PFSK-1 (cell line): Measurements from ENCODE around the gene CNDP2. TPM values are rescaled to one million over a fixed set of nuclear protein-coding genes. Genes with fewer than 3 reads are reported as not detected.

Experiments used
- FOXP2 ChIP-seq: optimal IDR thresholded peaks from 2 replicates; pipeline ENCODE3; 2011; ENCODE audit warnings: borderline replicate concordance, control low read depth, inconsistent platforms; ENCODE audit not compliant: insufficient read depth; ENCODE audit errors: extremely low read length, extremely low read depth
- POLR2AphosphoS5 ChIP-seq: IDR thresholded peaks from 2 replicates; pipeline ENCODE4 v1.6.1; 2012; ENCODE audit warnings: low read depth, mild to moderate bottlenecking, control low read depth, low read length, moderate library complexity
- SIN3A ChIP-seq: IDR thresholded peaks from 2 replicates; pipeline ENCODE4 v1.6.1; 2012; ENCODE audit warnings: mild to moderate bottlenecking, low read length, moderate library complexity, borderline replicate concordance; ENCODE audit not compliant: insufficient read depth
- TAF1 ChIP-seq: IDR thresholded peaks from 2 replicates; pipeline ENCODE4 v1.6.1; 2012; ENCODE audit warnings: low read length, control low read depth, borderline replicate concordance; ENCODE audit not compliant: insufficient read depth
- polyA plus RNA-seq: library from polyadenylated mRNA; unstranded; fragments of >200 nt; gene quantifications from one replicate; pipeline ENCODE4 v1.2.1, GENCODE V29; 2012; ENCODE audit warnings: low read depth, missing spikeins; ENCODE audit not compliant: insufficient read length
- TF ChIP-seq, protein P1 (sequence below), 2 experiments: IDR thresholded peaks; 2 replicates each; pipeline versions ENCODE4 v1.6.1 to v1.8.0; 2011 to 2012; ENCODE audit warnings: low read depth in 2 of 2, low read length in 2 of 2, control low read depth in 1 of 2, inconsistent platforms in 1 of 2, mild to moderate bottlenecking in 1 of 2, moderate library complexity in 1 of 2; ENCODE audit not compliant: insufficient read depth in 1 of 2

CNDP2 gene
- 78.5 TPM for polyA plus RNA-seq

DNA sequence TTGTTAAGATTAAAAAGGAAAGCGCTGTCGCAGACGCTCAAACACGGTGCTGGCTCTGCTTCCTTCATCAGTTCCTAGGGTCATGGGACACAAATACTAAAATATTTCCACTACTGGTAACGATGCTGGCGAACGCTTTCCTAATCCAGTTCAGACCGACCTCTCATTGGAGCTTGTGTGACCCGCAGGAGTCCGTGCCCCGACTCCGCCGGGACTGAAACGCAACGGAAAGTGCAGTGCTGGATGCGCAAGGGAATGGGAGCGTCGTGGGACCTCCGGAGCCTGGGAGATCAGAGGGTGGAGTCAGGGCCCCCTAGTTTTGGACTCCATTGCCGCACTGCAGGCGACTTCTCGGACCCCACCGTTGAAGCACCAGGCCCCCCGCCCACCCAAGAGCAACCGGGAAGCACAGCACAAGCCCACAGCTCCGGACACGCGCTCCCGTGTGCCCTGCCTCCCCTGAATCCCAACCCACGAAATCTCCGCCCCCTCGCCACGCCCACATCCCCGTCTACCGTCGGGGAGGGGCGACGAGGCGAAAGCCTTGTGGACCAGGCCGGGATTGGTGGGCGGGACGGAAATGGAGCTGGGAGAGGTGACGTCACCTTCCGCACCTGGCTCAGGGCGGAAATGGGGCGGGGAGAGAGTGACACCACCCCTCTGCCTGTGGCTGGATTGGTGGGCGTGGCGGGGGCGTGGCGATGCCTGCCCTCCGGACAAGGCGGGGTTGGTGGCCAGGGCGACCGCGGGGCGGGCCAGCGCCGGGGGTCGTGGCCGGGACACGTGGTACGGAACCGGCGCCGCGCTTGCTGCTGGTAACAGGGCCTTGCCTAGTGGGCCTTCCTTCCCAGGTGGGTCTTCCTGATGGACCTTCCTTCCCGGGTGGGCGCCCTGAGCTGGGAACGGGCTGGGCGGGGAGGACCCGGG lies at the start of gene CNDP2:
Gene CNDP2 (plus strand): TSS at position 783 of the 927 bp plus-strand sequence. CDS start 3,611 bp downstream, outside the sequence.
- TF ChIP-seq TAF1 = no peak
- peak; percentile 69 for TF ChIP-seq POLR2AphosphoS5
- TF ChIP-seq FOXP2 = peak; percentile 97
- peak; percentile 88; the same call in 1 of the 2 replicates for TF ChIP-seq SIN3A

DNA sequence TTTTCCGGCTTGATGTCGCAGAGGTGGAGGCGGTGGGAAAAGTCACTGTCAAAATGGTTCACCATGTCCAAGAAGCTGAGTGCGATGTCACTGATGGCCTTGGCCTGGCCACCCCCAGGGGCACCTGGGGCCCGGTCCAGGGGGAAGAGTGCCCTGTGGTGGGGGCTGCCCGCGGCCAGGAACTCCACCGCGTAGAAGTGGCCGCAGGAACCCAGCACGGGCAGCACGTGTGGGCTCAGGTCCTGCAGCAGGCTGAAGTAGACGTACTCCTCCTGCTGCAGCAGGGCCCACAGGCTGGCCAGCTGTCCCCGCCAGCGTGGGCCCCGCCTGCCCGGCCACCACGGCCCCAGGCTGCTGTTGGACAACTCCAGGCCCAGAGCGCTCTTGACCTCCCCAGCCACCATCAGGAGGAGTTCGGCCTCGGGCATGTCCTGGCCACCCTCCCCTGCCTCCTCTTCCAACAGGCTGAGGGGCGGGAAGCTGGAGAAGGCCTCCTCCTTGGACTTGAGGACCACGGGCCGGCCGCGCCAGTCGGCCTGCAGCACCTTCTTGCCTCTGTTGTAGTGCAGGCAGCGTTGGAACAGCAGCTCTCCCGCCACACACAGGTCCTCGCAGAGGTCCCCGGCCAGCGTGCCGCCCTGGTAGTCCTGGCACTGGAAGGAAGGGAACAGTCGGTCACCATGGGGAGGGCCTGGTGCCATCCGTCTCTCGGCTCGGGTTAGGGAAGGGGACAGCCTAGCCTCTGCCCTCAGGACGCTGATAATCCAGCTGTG lies 49.3 kb upstream of the CNDP2 start:
- TF ChIP-seq SIN3A = no peak
- TF ChIP-seq TAF1 = no peak
- TF ChIP-seq, protein P1, sequence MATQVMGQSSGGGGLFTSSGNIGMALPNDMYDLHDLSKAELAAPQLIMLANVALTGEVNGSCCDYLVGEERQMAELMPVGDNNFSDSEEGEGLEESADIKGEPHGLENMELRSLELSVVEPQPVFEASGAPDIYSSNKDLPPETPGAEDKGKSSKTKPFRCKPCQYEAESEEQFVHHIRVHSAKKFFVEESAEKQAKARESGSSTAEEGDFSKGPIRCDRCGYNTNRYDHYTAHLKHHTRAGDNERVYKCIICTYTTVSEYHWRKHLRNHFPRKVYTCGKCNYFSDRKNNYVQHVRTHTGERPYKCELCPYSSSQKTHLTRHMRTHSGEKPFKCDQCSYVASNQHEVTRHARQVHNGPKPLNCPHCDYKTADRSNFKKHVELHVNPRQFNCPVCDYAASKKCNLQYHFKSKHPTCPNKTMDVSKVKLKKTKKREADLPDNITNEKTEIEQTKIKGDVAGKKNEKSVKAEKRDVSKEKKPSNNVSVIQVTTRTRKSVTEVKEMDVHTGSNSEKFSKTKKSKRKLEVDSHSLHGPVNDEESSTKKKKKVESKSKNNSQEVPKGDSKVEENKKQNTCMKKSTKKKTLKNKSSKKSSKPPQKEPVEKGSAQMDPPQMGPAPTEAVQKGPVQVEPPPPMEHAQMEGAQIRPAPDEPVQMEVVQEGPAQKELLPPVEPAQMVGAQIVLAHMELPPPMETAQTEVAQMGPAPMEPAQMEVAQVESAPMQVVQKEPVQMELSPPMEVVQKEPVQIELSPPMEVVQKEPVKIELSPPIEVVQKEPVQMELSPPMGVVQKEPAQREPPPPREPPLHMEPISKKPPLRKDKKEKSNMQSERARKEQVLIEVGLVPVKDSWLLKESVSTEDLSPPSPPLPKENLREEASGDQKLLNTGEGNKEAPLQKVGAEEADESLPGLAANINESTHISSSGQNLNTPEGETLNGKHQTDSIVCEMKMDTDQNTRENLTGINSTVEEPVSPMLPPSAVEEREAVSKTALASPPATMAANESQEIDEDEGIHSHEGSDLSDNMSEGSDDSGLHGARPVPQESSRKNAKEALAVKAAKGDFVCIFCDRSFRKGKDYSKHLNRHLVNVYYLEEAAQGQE (IDR thresholded peaks at IDR 0.05; ENCODE audit: insufficient read depth in 1 of 2, low read depth in 2 of 2, low read length in 2 of 2) = no peak
- TF ChIP-seq POLR2AphosphoS5 = no peak
- no peak for TF ChIP-seq FOXP2

DNA sequence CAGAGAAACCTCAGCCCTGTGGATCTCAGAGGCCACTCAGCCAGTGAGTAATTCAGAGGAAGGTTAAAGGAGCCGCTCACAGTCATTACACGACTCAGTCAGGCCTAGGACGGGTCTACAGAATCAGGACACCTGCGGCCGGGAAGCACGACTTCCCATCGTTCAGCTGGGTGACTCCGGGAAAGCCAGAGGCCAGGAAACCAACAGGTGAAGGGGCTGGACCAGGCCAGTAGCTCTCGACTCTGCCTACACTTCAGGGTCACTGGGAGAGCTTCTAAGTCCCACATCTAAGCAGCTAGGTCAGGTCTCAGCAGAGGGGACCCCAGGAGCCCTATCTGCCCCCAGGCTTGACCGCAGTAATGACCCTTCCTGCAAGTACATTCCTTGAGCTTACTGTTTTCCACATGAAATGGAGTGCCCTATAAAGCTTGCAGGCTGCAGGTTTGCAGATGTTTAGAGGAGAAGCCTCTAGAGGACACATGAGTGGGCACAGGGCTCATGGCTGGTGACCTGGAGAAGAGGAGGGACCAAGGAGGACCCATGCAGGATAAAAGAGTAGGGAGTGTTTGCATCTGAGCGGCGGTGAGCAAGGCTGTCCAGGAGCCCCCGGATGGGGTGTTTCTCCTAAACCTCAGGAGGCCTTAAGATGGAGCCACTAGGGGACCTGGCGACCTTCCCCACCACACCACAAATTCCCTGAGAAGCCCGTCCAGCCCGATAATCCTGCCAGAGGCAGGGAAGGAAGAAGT lies 48.6 kb upstream of the CNDP2 start:
- TF ChIP-seq, protein P1 (IDR thresholded peaks at IDR 0.05; ENCODE audit: insufficient read depth in 1 of 2, low read depth in 2 of 2, low read length in 2 of 2) = no peak
- TF ChIP-seq FOXP2 = no peak

DNA sequence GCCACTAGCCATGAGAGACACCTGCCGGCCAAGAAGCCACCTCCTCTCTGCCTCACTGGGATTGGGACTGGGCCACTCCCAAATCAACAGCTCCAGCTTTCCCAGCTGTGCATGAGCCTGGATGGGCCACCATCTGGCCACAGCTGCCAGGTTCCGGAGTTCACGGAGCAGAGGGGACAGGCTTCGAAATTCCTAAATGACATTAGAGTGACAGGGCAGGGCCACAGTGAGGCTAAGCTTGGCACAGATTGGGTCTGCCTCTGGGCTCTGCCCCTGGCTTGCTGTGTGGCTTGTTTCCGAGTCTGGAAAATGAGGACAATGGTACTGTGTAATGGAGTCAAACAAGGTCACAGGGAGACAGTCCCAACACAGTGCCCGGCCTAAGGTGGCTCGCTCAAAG lies 45.5 kb upstream of the CNDP2 start:
- no peak for TF ChIP-seq TAF1
- TF ChIP-seq, protein P1 (IDR thresholded peaks at IDR 0.05; ENCODE audit: insufficient read depth in 1 of 2, low read depth in 2 of 2, low read length in 2 of 2) = no peak
- no peak for TF ChIP-seq SIN3A
- TF ChIP-seq FOXP2 = no peak
- TF ChIP-seq POLR2AphosphoS5 = no peak

DNA sequence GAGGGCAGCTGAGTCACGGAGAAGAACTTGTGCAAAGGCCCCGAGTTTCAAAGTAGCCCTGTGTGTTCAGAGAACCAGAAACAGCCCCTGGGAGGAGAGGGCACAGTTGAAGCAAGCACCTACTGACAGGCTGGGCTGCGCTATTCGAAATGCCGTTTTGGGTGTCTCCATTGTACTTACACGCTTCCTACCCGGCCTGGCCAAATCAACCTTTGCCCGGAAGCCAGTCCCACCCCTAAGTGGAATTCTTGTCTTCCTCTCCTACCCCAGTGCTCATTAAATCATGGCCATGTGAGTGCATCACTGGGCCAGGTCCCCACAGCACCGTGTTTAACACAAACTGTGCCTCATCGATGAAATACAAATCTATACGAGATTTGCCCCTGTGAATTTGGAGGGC lies 45.0 kb upstream of the CNDP2 start:
- TF ChIP-seq TAF1 (no peak), SIN3A (no peak), POLR2AphosphoS5 (no peak), FOXP2 (no peak)
- TF ChIP-seq, protein P1 (IDR thresholded peaks at IDR 0.05; ENCODE audit: insufficient read depth in 1 of 2, low read depth in 2 of 2, low read length in 2 of 2) = no peak
